Motor neuron (in vitro differentiated cells): Measurements from ENCODE around the gene CIAO3. TPM values are rescaled to one million over a fixed set of nuclear protein-coding genes. Genes with fewer than 3 reads are reported as not detected.

Source experiments
- ATAC-seq, 8 experiments: fragments of 200-7000 bp; cut with Tn5 transposase; replicated peaks in 6 of 8; 2 replicates each; pipeline ENCODE4 v1.8.0; 2021; ENCODE audit warnings: mild to moderate bottlenecking in 8 of 8, moderate library complexity in 8 of 8
- H3K27ac ChIP-seq, 2 donors: fragments of 250-450 bp; sonication (Bioruptor Pico); 2 replicates each; pipeline ENCODE4 v1.9.0; 2021; ENCODE audit warnings: antibody characterized with exemption in 2 of 2, mild to moderate bottlenecking in 2 of 2, moderate library complexity in 1 of 2
- H3K4me1 ChIP-seq, 2 donors: fragments of 250-450 bp; sonication (Bioruptor Pico); replicated peaks in 1 of 2; 2 replicates each; pipeline ENCODE4 v1.6.1; 2021; ENCODE audit warnings: antibody characterized with exemption in 2 of 2, mild to moderate bottlenecking in 2 of 2, moderate library complexity in 1 of 2
- H3K4me3 ChIP-seq, 5 donors: fragments of 250-450 bp; sonication (Bioruptor Pico); 2 replicates each; pipeline ENCODE4 v1.9.0; 2021; ENCODE audit warnings: antibody characterized with exemption in 5 of 5, mild to moderate bottlenecking in 5 of 5, moderate library complexity in 4 of 5
- WGBS, 10 experiments: fragments of 450-650 bp; shearing (Covaris generic); methylation state at CpG; one replicate each; pipeline ENCODE4 v1.0.0; 2022; 5-methylcytosine and 5-hydroxymethylcytosine counted together
- in situ Hi-C, 9 experiments: fragments of 400-800 bp; cut with MboI; loops; one replicate each; pipeline ENCODE4 v1.15.0; 2021; ENCODE audit warnings: low sequenced_read_pairs in 9 of 9, low pct_unique_long_range_greater_than_20kb in 2 of 9; ENCODE audit not compliant: unreplicated experiment in 9 of 9
- total RNA-seq, 8 experiments: library from RNA; unstranded; fragments of 300-600 nt; gene quantifications; 2 replicates each; pipeline versions ENCODE4 v1.2.3 to v1.2.4, GENCODE V29; 2022

CIAO3 gene
- total RNA-seq, 8 experiments from 2014 or later, result 15.0 to 30.5 (median 24.9) TPM

- in situ Hi-C loops, result no loop called here
- no CpG with 5 or more reads among the region's 19 CpGs for WGBS, 10 experiments
- ATAC-seq, result peak in 1 of 8 experiments; percentile 9
Observed at GRCh38 chr16:769934-770333, 29.1 kb upstream of the CIAO3 start.

GRCh38 chr16:769184-769784 lies 28.5 kb upstream of the CIAO3 start:
- Histone ChIP-seq H3K4me1 (peaks cover 11 to 16% of the 10 kb centered on the region in 2 donors), H3K4me3 (no peak overlapping the region), H3K27ac (peak overlapping the region in 1 of 2 donors; percentile 56)
- peak in 5 of 8 experiments; percentile 41 to 80 (median 68) for ATAC-seq
- in situ Hi-C loops, result no loop called here
- 40 to 80% methylated on average over 1 of the region's 20 CpGs; no CpG with 5 or more reads in 8 of the 10 experiments for WGBS, 10 experiments

More at GRCh38 chr16:769934-770333, 29.1 kb upstream of the CIAO3 start:
- no peak overlapping the region for H3K4me3 ChIP-seq
- H3K4me1 ChIP-seq, result peaks cover 9 to 16% of the 10 kb centered on the region in 2 donors
- no peak overlapping the region for H3K27ac ChIP-seq

- in situ Hi-C loops, result no loop called here
- Histone ChIP-seq H3K4me1 (peaks cover 11 to 16% of the 10 kb centered on the region in 2 donors), H3K27ac (no peak overlapping the region), H3K4me3 (no peak overlapping the region)
- peak in 5 of 8 experiments; percentile 22 to 59 (median 39) for ATAC-seq
- WGBS, 10 experiments, result 100% methylated on average over 1 of the region's 21 CpGs; no CpG with 5 or more reads in 9 of the 10 experiments
Observed at GRCh38 chr16:768428-768827, 27.6 kb upstream of the CIAO3 start.

DNA sequence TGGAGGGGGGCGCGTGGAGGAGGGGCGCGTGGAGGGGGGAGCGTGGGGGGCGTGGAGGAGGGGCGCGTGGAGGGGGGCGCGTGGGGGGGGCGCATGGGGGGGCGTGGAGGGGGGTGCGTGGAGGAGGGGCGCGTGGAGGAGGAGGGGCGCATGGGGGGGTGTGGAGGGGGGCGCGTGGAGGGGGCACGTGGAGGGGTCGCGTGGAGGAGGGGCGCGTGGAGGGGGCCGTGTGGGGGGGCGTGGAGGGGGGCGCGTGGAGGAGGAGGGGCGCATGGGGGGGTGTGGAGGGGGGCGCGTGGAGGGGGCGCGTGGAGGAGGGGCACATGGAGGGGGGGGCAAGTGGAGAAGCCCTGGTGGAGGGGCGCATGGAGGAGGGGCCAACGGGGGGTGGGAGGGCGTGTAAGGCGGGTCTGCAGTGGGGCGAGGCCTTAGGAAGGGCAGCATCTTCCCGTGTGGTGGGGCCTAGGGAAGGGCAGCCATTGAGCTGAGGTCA lies 27.0 kb upstream of the CIAO3 start:
- no CpG with 5 or more reads among the region's 38 CpGs for WGBS, 10 experiments
- no peak for ATAC-seq
- Histone ChIP-seq H3K4me3 (no peak overlapping the region), H3K27ac (no peak overlapping the region), H3K4me1 (peaks cover 11 to 16% of the 10 kb centered on the region in 2 donors)
- in situ Hi-C loops, result no loop called here

DNA sequence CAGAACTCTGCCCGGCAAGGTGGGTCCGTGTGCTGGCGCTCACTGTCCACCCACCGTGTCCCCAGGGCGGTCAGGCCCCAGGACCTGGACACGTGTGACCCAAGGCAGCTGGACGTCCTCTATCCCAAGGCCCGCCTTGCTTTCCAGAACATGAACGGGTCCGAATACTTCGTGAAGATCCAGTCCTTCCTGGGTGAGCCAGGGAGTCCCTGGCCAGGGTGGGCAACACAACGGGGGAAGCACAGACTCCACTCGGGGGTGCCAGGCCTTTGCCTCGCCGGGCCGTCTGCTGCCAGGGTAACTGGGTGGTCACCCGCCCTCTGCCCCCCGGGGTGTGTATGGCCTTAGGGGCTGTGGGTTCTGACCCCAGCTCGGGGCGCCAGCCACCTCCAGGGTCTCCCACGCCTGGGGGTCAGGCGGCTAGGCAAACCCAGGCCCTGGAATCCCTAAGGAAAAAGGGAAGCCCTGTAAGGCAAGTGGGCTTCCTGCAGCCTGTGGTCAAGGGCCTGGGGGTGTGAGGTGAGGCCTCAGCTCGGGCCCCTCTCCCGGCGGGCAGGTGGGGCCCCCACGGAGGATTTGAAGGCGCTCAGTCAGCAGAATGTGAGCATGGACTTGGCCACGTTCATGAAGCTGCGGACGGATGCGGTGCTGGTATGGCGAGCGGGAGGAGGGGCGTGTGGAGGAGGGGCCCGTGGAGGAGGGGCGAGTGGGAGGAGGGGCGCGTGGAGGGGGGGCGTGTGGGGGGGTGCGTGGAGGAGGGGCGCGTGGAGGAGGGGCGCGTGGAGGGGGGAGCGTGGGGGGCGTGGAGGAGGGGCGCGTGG lies 26.2 kb upstream of the CIAO3 start:
- no peak for ATAC-seq
- in situ Hi-C loops, result no loop called here
- Histone ChIP-seq H3K27ac (no peak overlapping the region), H3K4me1 (peaks cover 11 to 19% of the 10 kb centered on the region in 2 donors), H3K4me3 (no peak overlapping the region)
- 95% methylated on average over 4 of the region's 48 CpGs; no CpG with 5 or more reads in 9 of the 10 experiments for WGBS, 10 experiments

- in situ Hi-C loops, result no loop called here
- H3K27ac ChIP-seq, result no peak overlapping the region
- no peak overlapping the region for H3K4me3 ChIP-seq
- no peak for ATAC-seq
- 95 to 100% (median 96%) methylated on average over 2 to 8 of the region's 29 CpGs; no CpG with 5 or more reads in 6 of the 10 experiments for WGBS, 10 experiments
- peaks cover 11 to 23% of the 10 kb centered on the region in 2 donors for H3K4me1 ChIP-seq
Observed at GRCh38 chr16:766008-766819, 25.4 kb upstream of the CIAO3 start.

DNA sequence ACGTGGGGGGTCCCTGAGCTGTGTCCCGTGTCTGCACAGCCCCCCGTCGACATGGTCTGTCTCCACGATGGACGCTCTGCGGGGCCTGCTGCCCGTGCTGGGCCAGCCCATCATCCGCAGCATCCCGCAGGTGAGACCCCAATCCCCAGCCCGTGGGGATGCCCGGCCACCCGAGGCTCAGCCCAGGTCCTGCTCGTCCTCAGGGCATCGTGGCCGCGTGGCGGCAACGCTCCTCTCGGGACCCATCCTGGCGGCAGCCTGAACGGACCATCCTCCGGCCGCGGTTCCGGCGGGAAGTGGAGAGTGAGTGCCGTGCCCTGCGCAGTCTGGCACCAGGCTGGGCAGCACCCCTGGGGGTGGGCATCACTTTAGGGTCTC lies 24.7 kb upstream of the CIAO3 start:
- no peak for ATAC-seq
- no peak overlapping the region for H3K27ac ChIP-seq
- peaks cover 11 to 23% of the 10 kb centered on the region in 2 donors for H3K4me1 ChIP-seq
- in situ Hi-C loops, result no loop called here
- no CpG with 5 or more reads among the region's 29 CpGs for WGBS, 10 experiments
- no peak overlapping the region for H3K4me3 ChIP-seq

DNA sequence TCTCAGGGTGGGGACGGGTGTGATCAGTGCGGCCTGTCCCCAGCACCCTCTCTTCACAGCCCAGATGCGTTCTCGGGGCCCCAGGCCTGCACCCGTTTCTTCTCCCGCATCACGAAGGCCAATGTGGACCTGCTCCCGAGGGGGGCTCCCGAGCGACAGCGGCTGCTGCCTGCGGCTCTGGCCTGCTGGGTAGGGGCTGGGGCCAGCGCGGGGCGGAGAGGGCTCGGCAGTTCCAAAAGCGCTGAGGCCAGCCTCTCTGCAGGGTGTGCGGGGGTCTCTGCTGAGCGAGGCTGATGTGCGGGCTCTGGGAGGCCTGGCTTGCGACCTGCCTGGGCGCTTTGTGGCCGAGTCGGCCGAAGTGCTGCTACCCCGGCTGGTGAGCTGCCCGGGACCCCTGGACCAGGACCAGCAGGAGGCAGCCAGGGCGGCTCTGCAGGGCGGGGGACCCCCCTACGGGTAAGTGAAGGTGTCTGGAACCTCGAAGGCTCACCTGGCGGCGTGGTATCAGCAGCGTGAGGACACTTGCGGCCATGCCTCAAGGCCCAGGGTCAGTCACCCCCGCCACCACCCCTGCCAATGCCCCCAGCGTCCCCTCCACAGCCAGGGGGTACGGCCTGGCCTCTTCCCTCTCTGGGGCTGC lies 24.2 kb upstream of the CIAO3 start:
- no peak for ATAC-seq
- Histone ChIP-seq H3K4me1 (peaks cover 11 to 23% of the 10 kb centered on the region in 2 donors), H3K27ac (no peak overlapping the region), H3K4me3 (no peak overlapping the region)
- WGBS, 10 experiments, result 100% methylated on average over 4 of the region's 38 CpGs; no CpG with 5 or more reads in 9 of the 10 experiments
- in situ Hi-C loops, result no loop called here

DNA sequence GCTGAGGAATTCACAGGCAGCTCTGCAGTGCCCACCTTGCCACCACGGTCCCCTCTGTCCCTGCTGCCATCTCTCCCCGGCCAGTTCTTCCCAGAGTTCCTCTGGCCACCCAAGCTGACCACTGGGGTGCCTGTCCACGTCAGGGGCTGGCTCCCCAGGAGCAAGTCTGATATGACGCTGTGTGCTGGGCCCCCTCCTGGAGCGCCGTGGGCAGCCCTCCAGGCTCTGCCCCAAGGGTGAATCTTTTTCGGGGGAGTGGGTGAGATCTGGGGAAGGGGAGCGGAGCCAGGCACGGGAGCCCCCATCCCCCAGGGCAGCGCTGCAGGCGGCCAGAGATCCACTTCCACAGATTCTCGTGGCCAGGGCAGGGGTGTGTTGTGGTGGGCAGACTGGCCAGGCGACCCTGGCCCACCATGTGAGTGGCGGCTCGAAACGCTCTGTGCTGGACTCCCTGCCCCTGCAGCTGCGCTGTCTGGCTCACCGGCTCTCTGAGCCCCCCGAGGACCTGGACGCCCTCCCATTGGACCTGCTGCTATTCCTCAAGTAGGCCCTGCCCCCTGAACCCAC lies 23.5 kb upstream of the CIAO3 start:
- no peak overlapping the region for H3K4me3 ChIP-seq
- no peak for ATAC-seq
- in situ Hi-C loops, result no loop called here
- peaks cover 11 to 18% of the 10 kb centered on the region in 2 donors for H3K4me1 ChIP-seq
- no peak overlapping the region for H3K27ac ChIP-seq
- WGBS, 10 experiments, result no CpG with 5 or more reads among the region's 20 CpGs

- H3K4me1 ChIP-seq, result peaks cover 8 to 13% of the 10 kb centered on the region in 2 donors
- no peak overlapping the region for H3K27ac ChIP-seq
- in situ Hi-C loops, result no loop called here
- no peak overlapping the region for H3K4me3 ChIP-seq
- 17 to 100% methylated on average over 1 of the region's 21 CpGs; no CpG with 5 or more reads in 8 of the 10 experiments for WGBS, 10 experiments
- no peak for ATAC-seq
Observed at GRCh38 chr16:763369-764183, 22.8 kb upstream of the CIAO3 start.

DNA sequence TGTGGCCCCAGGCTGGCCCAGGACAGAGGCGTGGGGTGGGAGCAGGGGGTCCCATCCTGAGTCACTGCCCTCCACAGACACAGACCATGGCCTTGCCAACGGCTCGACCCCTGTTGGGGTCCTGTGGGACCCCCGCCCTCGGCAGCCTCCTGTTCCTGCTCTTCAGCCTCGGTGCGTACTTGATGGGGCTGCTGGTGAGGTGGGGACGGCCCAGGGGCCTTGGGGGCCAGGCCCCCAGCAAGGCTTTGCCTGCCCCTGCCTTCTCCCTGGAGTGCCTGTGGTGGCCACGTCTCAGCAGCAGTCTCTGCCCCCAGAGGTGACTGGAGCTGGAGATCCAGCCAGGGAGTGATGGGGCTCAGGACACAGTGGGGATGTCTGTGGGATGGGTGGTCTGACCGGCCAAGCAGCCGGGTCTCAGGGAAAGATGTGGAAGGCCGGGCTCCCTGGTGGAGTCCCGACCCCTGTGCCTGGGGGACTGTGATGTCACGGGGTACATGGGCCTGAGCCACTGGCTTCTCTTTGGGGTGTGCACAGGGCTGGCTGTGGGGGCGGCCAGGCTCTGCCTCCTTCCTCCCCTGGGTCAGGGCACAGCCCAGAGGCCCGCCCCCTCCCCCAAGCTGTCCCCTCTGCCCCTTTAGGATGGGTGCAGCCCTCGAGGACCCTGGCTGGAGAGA lies 21.9 kb upstream of the CIAO3 start:
- 44% methylated on average over 5 of the region's 17 CpGs; no CpG with 5 or more reads in 9 of the 10 experiments for WGBS, 10 experiments
- H3K4me3 ChIP-seq, result no peak overlapping the region
- ATAC-seq, result peak in 1 of 8 experiments; percentile 1
- H3K4me1 ChIP-seq, result peaks cover 5 to 7% of the 10 kb centered on the region in 2 donors
- H3K27ac ChIP-seq, result no peak overlapping the region
- in situ Hi-C loops, result no loop called here
